ENCODE measurements around the gene GTF2IRD1.
"Not testable (repeated sequence)": the region's sequence is repeated elsewhere in the genome, so short reads cannot be mapped to it uniquely, and the experiment has no call there.

The GTF2IRD1 gene

GRCh38 chr7:74429153-74429747 is 24.5 kb upstream of the GTF2IRD1 start:
- DNase-seq (ENCODE audit: low spot score), result no peak

GRCh38 chr7:74430409-74430808 is 23.3 kb upstream of the GTF2IRD1 start:
- DNase-seq (ENCODE audit: low spot score), result not testable (repeated sequence)

GRCh38 chr7:74430961-74431466 is 22.7 kb upstream of the GTF2IRD1 start:
- DNase-seq (ENCODE audit: low spot score), result peak; percentile 35

- DNase-seq (ENCODE audit: low spot score), result not testable (repeated sequence)
Observed at GRCh38 chr7:74437291-74437571, 16.5 kb upstream of the GTF2IRD1 start.

- DNase-seq (ENCODE audit: low spot score), result no peak
Observed at GRCh38 chr7:74438327-74438726, 15.4 kb upstream of the GTF2IRD1 start.

- DNase-seq (ENCODE audit: low spot score), result no peak
Observed at GRCh38 chr7:74439541-74439940, 14.2 kb upstream of the GTF2IRD1 start.

- DNase-seq (ENCODE audit: low spot score), result not testable (repeated sequence)
Observed at GRCh38 chr7:74440143-74440542, 13.6 kb upstream of the GTF2IRD1 start.

GRCh38 chr7:74441801-74442200 is 11.9 kb upstream of the GTF2IRD1 start:
- no peak for DNase-seq (ENCODE audit: low spot score)

- no peak for DNase-seq (ENCODE audit: low spot score)
Observed at GRCh38 chr7:74443543-74444247, 10.0 kb upstream of the GTF2IRD1 start.

GRCh38 chr7:74449144-74449543 is 4.6 kb upstream of the GTF2IRD1 start:
- DNase-seq (ENCODE audit: low spot score), result no peak

- peak; percentile 42 for DNase-seq (ENCODE audit: low spot score)
Observed at GRCh38 chr7:74449809-74450397, 3.8 kb upstream of the GTF2IRD1 start.

GRCh38 chr7:74452748-74453321 is 871 bp upstream of the GTF2IRD1 start:
- DNase-seq (ENCODE audit: low spot score), result no peak

GRCh38 chr7:74454021-74454924 is 567 bp downstream of the GTF2IRD1 start:
- DNase-seq (ENCODE audit: low spot score), result peak; percentile 29

GRCh38 chr7:74454925-74455288 is 1.2 kb downstream of the GTF2IRD1 start:
- no peak for DNase-seq (ENCODE audit: low spot score)

- DNase-seq (ENCODE audit: low spot score), result no peak
Observed at GRCh38 chr7:74455291-74455804, 1.6 kb downstream of the GTF2IRD1 start.

- DNase-seq (ENCODE audit: low spot score), result no peak
Observed at GRCh38 chr7:74455928-74456327, 2.2 kb downstream of the GTF2IRD1 start.

- DNase-seq (ENCODE audit: low spot score), result no peak
Observed at GRCh38 chr7:74457007-74457406, 3.3 kb downstream of the GTF2IRD1 start.

GRCh38 chr7:74461970-74462706 is 8.4 kb downstream of the GTF2IRD1 start:
- DNase-seq (ENCODE audit: low spot score), result no peak

- no peak for DNase-seq (ENCODE audit: low spot score)
Observed at GRCh38 chr7:74462707-74463100, 9.0 kb downstream of the GTF2IRD1 start.

GRCh38 chr7:74464931-74465886 is 11.5 kb downstream of the GTF2IRD1 start:
- DNase-seq (ENCODE audit: low spot score), result no peak

Measured in globus pallidus (tissue), 1 donor.